ENCODE measurements around the gene UBQLN3.

DNA sequence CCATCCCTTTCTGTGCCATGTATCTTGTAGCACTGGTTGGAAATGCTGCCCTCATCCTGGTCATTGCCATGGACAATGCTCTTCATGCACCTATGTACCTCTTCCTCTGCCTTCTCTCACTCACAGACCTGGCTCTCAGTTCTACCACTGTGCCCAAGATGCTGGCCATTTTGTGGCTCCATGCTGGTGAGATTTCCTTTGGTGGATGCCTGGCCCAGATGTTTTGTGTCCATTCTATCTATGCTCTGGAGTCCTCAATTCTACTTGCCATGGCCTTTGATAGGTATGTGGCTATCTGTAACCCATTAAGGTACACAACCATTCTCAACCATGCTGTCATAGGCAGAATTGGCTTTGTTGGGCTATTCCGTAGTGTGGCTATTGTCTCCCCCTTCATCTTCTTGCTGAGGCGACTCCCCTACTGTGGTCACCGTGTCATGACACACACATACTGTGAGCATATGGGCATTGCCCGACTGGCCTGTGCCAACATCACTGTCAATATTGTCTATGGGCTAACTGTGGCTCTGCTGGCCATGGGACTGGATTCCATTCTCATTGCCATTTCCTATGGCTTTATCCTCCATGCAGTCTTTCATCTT is 20.9 kb downstream of the UBQLN3 start:
- no peak for TF ChIP-seq POLR2A (IDR thresholded peaks at IDR 0.05; ENCODE audit: low read length)
- no peak for TF ChIP-seq GATA1 (IDR thresholded peaks at IDR 0.05; ENCODE audit: low read depth, low read length)
